ENCODE measurements around the gene PLCL1.
A peak's percentile ranks its signal among the peaks of the same experiment; 100 is the strongest.

Gene PLCL1

GRCh38 chr2:197804049-197804757 is at the start of gene PLCL1:
PLCL1 (plus strand) TSS chr2:197804593.
- peak; percentile 89 for DNase-seq (ENCODE audit: low spot score)

GRCh38 chr2:197759013-197759412 is 45.4 kb upstream of the PLCL1 start:
- no peak for DNase-seq (ENCODE audit: low spot score)

- no peak for DNase-seq (ENCODE audit: low spot score)
Measured at GRCh38 chr2:197759625-197760292, 44.6 kb upstream of the PLCL1 start.

- no peak for DNase-seq (ENCODE audit: low spot score)
Measured at GRCh38 chr2:197760293-197760657, 44.1 kb upstream of the PLCL1 start.

- peak; percentile 30 for DNase-seq (ENCODE audit: low spot score)
Measured at GRCh38 chr2:197777823-197778407, 26.5 kb upstream of the PLCL1 start.

- no peak for DNase-seq (ENCODE audit: low spot score)
Measured at GRCh38 chr2:197779261-197779660, 25.1 kb upstream of the PLCL1 start.

- DNase-seq (ENCODE audit: low spot score): no peak
Measured at GRCh38 chr2:197782126-197782525, 22.3 kb upstream of the PLCL1 start.

- DNase-seq (ENCODE audit: low spot score): no peak
Measured at GRCh38 chr2:197784956-197785941, 19.1 kb upstream of the PLCL1 start, which contains the start of gene BOLL. BOLL (minus strand) TSS chr2:197785319; CDS start chr2:197781850, 3,469 bp downstream.

- no peak for DNase-seq (ENCODE audit: low spot score)
Measured at GRCh38 chr2:197786010-197786877, 18.1 kb upstream of the PLCL1 start.

GRCh38 chr2:197793456-197793855 is 10.9 kb upstream of the PLCL1 start:
- DNase-seq (ENCODE audit: low spot score): no peak

- DNase-seq (ENCODE audit: low spot score): no peak
Measured at GRCh38 chr2:197795277-197795676, 9.1 kb upstream of the PLCL1 start.

- DNase-seq (ENCODE audit: low spot score): no peak
Measured at GRCh38 chr2:197798187-197798586, 6.2 kb upstream of the PLCL1 start.

GRCh38 chr2:197799068-197799467 is 5.3 kb upstream of the PLCL1 start:
- DNase-seq (ENCODE audit: low spot score): no peak

- DNase-seq (ENCODE audit: low spot score): no peak
Measured at GRCh38 chr2:197800091-197800490, 4.3 kb upstream of the PLCL1 start.

- DNase-seq (ENCODE audit: low spot score): no peak
Measured at GRCh38 chr2:197801033-197801432, 3.4 kb upstream of the PLCL1 start.

- DNase-seq (ENCODE audit: low spot score): peak; percentile 44
Measured at GRCh38 chr2:197803033-197803444, 1.4 kb upstream of the PLCL1 start.

GRCh38 chr2:197804758-197805714 is 643 bp downstream of the PLCL1 start:
- DNase-seq (ENCODE audit: low spot score): no peak

- DNase-seq (ENCODE audit: low spot score): no peak
Measured at GRCh38 chr2:197805715-197806633, 1.6 kb downstream of the PLCL1 start.

- DNase-seq (ENCODE audit: low spot score): no peak
Measured at GRCh38 chr2:197809064-197809463, 4.7 kb downstream of the PLCL1 start.
